Activated CD4-positive, alpha-beta T cell treated with anti-CD3 and anti-CD28 coated beads, Interleukin-2, amount 10 ng/mL, durations not matched to agents 7 days and 5 days (primary cell): ENCODE data around the gene LRRC27. TPM values are rescaled to one million over a fixed set of nuclear protein-coding genes. Genes with fewer than 3 reads are reported as not detected.
"Not testable (repeated sequence)": the region's sequence is repeated elsewhere in the genome, so short reads cannot be mapped to it uniquely, and the experiment has no call there.

Source experiments
- CTCF ChIA-PET: fragments of 350-600 bp; sonication (Branson Sonifier 250); formaldehyde crosslinking; loops from one replicate; lab custom pipeline; 2021; ENCODE audit warnings: antibody characterized with exemption; lab: Charles Lee
- POLR2A ChIA-PET: fragments of 350-600 bp; sonication (Branson Sonifier 250); formaldehyde crosslinking; loops from one replicate; lab custom pipeline; 2021; ENCODE audit warnings: antibody characterized with exemption; lab: Charles Lee
- DNase-seq: peaks from one replicate; pipeline ENCODE4 v3.0.0-alpha.2; 2020
- H3K27ac Mint-ChIP-seq: one replicate; pipeline ENCODE4 v1.8.0; 2021; ENCODE audit warnings: mild to moderate bottlenecking, moderate library complexity, mixed read lengths
- H3K27me3 Mint-ChIP-seq: one replicate; pipeline ENCODE4 v1.8.0; 2021; ENCODE audit warnings: mixed read lengths
- H3K36me3 Mint-ChIP-seq: one replicate; pipeline ENCODE4 v1.8.0; 2021; ENCODE audit warnings: low read depth, mixed read lengths
- H3K4me1 Mint-ChIP-seq: one replicate; pipeline ENCODE4 v1.8.0; 2021; ENCODE audit warnings: mixed read lengths
- H3K4me3 Mint-ChIP-seq: one replicate; pipeline ENCODE4 v1.8.0; 2021; ENCODE audit warnings: mild to moderate bottlenecking, moderate library complexity, mixed read lengths
- H3K9me3 Mint-ChIP-seq: one replicate; pipeline ENCODE4 v1.8.0; 2021; ENCODE audit warnings: mixed read lengths
- total RNA-seq, 2 experiments: library from RNA; stranded (reverse); gene quantifications; one replicate each; pipeline ENCODE4 v1.2.3, GENCODE V29; 2021

Gene LRRC27
- total RNA-seq, 2 experiments from 2014 or later, result 4.4 to 6.1 TPM

DNA sequence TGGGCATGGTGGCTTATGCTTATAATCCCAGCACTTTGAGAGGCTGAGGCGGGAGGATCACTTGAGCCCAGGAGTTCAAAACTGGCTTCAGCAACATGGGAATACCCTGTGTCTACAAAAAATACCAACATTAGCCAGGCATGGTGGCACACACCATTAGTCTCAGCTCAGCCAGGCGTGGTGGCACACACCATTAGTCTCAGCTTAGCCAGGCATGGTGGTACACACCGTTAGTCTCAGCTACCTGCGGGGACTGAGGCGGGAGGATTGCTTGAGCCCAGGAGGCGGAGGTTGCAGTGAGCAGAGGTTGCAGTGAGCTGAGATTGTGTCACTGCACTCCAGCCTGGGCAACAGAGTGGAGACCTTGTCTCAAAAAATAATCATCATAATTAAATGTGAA, 9.0 kb downstream of the LRRC27 start:
- peaks cover 8% of the 10 kb centered on the region for H3K36me3 Mint-ChIP-seq
- POLR2A ChIA-PET, result no interaction called here
- H3K27ac Mint-ChIP-seq, result no peak overlapping the region
- peaks cover 15% of the 10 kb centered on the region for H3K4me1 Mint-ChIP-seq
- no peak for DNase-seq
- H3K4me3 Mint-ChIP-seq, result no peak overlapping the region
- no peaks in the 10 kb centered on the region for H3K27me3 Mint-ChIP-seq
- no peaks in the 10 kb centered on the region for H3K9me3 Mint-ChIP-seq
- CTCF ChIA-PET, result no interaction called here

GRCh38 chr10:132341781-132342180, 9.8 kb downstream of the LRRC27 start:
- H3K36me3 Mint-ChIP-seq, result peaks cover 8% of the 10 kb centered on the region
- DNase-seq, result no peak

DNA sequence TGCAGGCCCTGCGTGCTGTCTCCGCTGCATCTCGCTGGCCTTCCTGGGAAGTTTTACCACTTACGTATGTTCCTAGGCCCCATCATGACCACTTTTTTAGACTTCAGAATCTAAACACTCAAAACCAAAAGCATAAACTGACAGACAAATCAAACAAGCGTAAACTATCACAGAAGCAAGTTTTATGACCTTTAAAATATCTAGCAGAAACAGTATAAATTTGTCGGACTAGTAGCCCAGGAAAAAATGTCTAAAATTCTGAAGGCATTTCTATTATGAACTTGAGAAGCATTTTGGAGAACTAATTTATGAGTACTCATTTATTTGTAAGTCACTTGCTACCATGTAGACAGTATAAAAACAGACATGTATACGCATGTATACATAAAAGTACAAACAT, 10.6 kb downstream of the LRRC27 start:
- peaks cover 2% of the 10 kb centered on the region for H3K4me1 Mint-ChIP-seq
- CTCF ChIA-PET, result no interaction called here
- H3K27ac Mint-ChIP-seq, result no peak overlapping the region
- H3K36me3 Mint-ChIP-seq, result peaks cover 6% of the 10 kb centered on the region
- no peak overlapping the region for H3K4me3 Mint-ChIP-seq
- DNase-seq, result no peak
- POLR2A ChIA-PET, result no interaction called here
- H3K9me3 Mint-ChIP-seq, result no peaks in the 10 kb centered on the region
- H3K27me3 Mint-ChIP-seq, result no peaks in the 10 kb centered on the region

More at GRCh38 chr10:132341781-132342180, 9.8 kb downstream of the LRRC27 start:
- ChIA-PET POLR2A (no interaction called here), CTCF (no interaction called here)
- H3K27ac Mint-ChIP-seq, result no peak overlapping the region
- no peaks in the 10 kb centered on the region for H3K9me3 Mint-ChIP-seq
- H3K4me3 Mint-ChIP-seq, result no peak overlapping the region
- peaks cover 9% of the 10 kb centered on the region for H3K4me1 Mint-ChIP-seq
- no peaks in the 10 kb centered on the region for H3K27me3 Mint-ChIP-seq

GRCh38 chr10:132344386-132344785, 12.4 kb downstream of the LRRC27 start:
- no peak overlapping the region for H3K4me3 Mint-ChIP-seq
- peaks cover 4% of the 10 kb centered on the region for H3K36me3 Mint-ChIP-seq
- ChIA-PET POLR2A (no interaction called here), CTCF (no interaction called here)
- no peaks in the 10 kb centered on the region for H3K4me1 Mint-ChIP-seq
- no peaks in the 10 kb centered on the region for H3K9me3 Mint-ChIP-seq
- DNase-seq, result no peak
- H3K27me3 Mint-ChIP-seq, result no peaks in the 10 kb centered on the region
- H3K27ac Mint-ChIP-seq, result no peak overlapping the region

- H3K4me3 Mint-ChIP-seq, result no peak overlapping the region
- H3K27me3 Mint-ChIP-seq, result no peaks in the 10 kb centered on the region
- H3K36me3 Mint-ChIP-seq, result peaks cover 4% of the 10 kb centered on the region
- no peaks in the 10 kb centered on the region for H3K4me1 Mint-ChIP-seq
- no peaks in the 10 kb centered on the region for H3K9me3 Mint-ChIP-seq
- POLR2A ChIA-PET, result no interaction called here
- H3K27ac Mint-ChIP-seq, result no peak overlapping the region
- CTCF ChIA-PET, result no interaction called here
- no peak for DNase-seq
Observed at GRCh38 chr10:132345345-132345744, 13.4 kb downstream of the LRRC27 start.

- DNase-seq, result no peak
- Mint-ChIP-seq H3K9me3 (no peaks in the 10 kb centered on the region), H3K36me3 (peaks cover 4% of the 10 kb centered on the region), H3K4me3 (no peak overlapping the region), H3K4me1 (no peaks in the 10 kb centered on the region), H3K27ac (no peak overlapping the region), H3K27me3 (no peaks in the 10 kb centered on the region)
- ChIA-PET CTCF (no interaction called here), POLR2A (no interaction called here)
Observed at GRCh38 chr10:132346806-132347205, 14.8 kb downstream of the LRRC27 start.

GRCh38 chr10:132347211-132347930, 15.4 kb downstream of the LRRC27 start:
- Mint-ChIP-seq H3K4me1 (no peaks in the 10 kb centered on the region), H3K9me3 (no peaks in the 10 kb centered on the region), H3K27me3 (no peaks in the 10 kb centered on the region), H3K27ac (no peak overlapping the region), H3K4me3 (no peak overlapping the region), H3K36me3 (peaks cover 2% of the 10 kb centered on the region)
- ChIA-PET POLR2A (no interaction called here), CTCF (interaction anchor here (1.6 kb wide), 1 partner anchor 9 kb away, joined by 3 read pairs; no protein-coding TSS in a partner anchor)
- no peak for DNase-seq

DNA sequence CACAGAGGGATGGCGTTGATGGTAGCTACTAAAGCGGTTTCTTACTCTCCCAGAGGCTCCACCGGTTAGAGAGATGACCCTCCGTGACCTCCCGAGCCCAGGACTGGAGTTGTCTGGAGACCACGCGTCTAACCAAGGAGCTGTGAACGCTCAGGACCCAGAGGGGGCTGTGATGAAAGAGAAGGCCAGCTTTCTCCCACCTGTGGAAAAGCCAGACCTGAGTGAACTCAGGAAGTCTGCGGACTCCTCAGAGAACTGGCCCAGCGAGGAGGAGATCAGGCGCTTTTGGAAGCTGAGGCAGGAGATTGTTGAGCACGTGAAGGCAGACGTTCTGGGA, 15.9 kb downstream of the LRRC27 start:
- no peaks in the 10 kb centered on the region for H3K4me1 Mint-ChIP-seq
- no peaks in the 10 kb centered on the region for H3K27me3 Mint-ChIP-seq
- no peak overlapping the region for H3K27ac Mint-ChIP-seq
- H3K9me3 Mint-ChIP-seq, result no peaks in the 10 kb centered on the region
- no peaks in the 10 kb centered on the region for H3K36me3 Mint-ChIP-seq
- DNase-seq, result no peak
- ChIA-PET CTCF (interaction anchor here (1.6 kb wide), 1 partner anchor 9 kb away, joined by 3 read pairs; no protein-coding TSS in a partner anchor), POLR2A (no interaction called here)
- H3K4me3 Mint-ChIP-seq, result no peak overlapping the region

GRCh38 chr10:132349766-132350165, 17.8 kb downstream of the LRRC27 start:
- Mint-ChIP-seq H3K4me3 (no peak overlapping the region), H3K27me3 (no peaks in the 10 kb centered on the region), H3K27ac (no peak overlapping the region), H3K36me3 (no peaks in the 10 kb centered on the region), H3K9me3 (no peaks in the 10 kb centered on the region), H3K4me1 (peaks cover 2% of the 10 kb centered on the region)
- ChIA-PET POLR2A (no interaction called here), CTCF (no interaction called here)
- no peak for DNase-seq

GRCh38 chr10:132350391-132350790, 18.4 kb downstream of the LRRC27 start:
- Mint-ChIP-seq H3K36me3 (no peaks in the 10 kb centered on the region), H3K27me3 (no peaks in the 10 kb centered on the region), H3K4me3 (no peak overlapping the region)

DNA sequence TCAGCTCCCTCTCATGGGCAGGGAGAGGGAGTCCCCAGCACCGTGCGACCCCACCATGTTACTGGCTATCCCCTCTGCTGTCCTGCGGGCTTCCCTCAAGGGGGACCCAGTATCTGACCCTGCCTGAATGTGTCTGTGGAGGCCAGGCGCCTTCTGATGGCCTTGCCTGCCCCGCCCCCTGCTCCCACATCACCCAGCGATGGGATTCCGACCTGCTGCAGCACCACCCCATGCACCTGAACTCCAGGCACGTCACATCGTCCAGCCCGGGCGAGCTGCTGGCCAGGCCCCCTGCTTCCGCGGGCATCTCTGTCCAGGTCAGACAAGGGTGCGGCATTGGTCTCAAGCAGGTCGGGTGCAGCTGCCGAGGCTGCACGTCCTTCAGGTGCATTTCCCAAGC, 19.0 kb downstream of the LRRC27 start:
- POLR2A ChIA-PET, result no interaction called here
- no peaks in the 10 kb centered on the region for H3K36me3 Mint-ChIP-seq
- peaks cover 2% of the 10 kb centered on the region for H3K4me1 Mint-ChIP-seq
- no peak overlapping the region for H3K27ac Mint-ChIP-seq
- CTCF ChIA-PET, result interaction anchor here (1.1 kb wide), 1 partner anchor 13 kb away, joined by 3 read pairs; no protein-coding TSS in a partner anchor
- no peaks in the 10 kb centered on the region for H3K27me3 Mint-ChIP-seq
- DNase-seq, result no peak
- no peaks in the 10 kb centered on the region for H3K9me3 Mint-ChIP-seq
- H3K4me3 Mint-ChIP-seq, result no peak overlapping the region

More at GRCh38 chr10:132350391-132350790, 18.4 kb downstream of the LRRC27 start:
- Mint-ChIP-seq H3K27ac (no peak overlapping the region), H3K9me3 (no peaks in the 10 kb centered on the region), H3K4me1 (peaks cover 2% of the 10 kb centered on the region)
- POLR2A ChIA-PET, result no interaction called here
- CTCF ChIA-PET, result no interaction called here
- no peak for DNase-seq

- DNase-seq, result no peak
- H3K9me3 Mint-ChIP-seq, result no peaks in the 10 kb centered on the region
Observed at GRCh38 chr10:132351611-132352010, 19.6 kb downstream of the LRRC27 start.

DNA sequence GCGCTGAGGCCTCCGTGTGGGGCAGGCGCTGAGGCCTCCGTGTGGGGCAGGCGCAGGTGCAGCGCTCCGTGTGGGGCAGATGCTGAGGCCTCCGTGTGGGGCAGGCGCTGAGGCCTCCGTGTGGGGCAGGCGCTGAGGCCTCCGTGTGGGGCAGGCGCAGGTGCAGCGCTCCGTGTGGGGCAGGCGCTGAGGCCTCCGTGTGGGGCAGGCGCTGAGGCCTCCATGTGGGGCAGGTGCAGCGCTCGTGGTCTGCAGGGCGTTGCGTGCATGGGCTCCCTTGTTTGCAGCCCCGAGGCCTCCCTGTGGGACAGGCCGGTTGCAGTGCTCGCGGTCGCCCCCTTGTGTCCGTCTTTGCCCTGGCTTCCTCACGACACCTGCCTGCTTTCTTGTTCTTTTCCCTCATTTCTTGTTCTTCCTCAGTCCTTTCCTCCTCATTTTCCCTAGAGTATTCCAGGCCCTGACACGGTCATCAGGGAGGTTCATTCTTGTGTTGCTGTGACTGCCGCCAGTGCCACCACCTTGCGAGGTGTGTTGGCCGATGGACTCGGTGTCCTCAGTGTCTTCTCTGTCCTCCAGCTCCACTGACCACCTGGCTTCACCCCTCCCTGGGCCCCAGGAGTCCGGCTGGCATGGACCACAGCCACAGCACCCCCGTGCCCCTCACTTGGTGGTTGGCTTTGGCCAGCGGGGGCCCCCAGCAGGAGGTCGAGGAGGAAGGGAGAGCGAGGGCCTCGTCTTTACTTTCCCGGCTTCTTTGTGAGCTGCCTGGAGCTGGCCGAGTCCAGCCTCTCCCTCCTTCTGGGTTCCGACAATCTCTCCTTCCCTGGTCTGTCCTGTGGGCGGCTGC, 20.7 kb downstream of the LRRC27 start:
- peak; percentile 79 for DNase-seq
- CTCF ChIA-PET, H3K9me3 Mint-ChIP-seq, H3K4me3 Mint-ChIP-seq, H3K27ac Mint-ChIP-seq, POLR2A ChIA-PET, H3K27me3 Mint-ChIP-seq, H3K36me3 Mint-ChIP-seq, H3K4me1 Mint-ChIP-seq: not testable (repeated sequence)

More at GRCh38 chr10:132351611-132352010, 19.6 kb downstream of the LRRC27 start:
- Mint-ChIP-seq H3K27me3 (no peaks in the 10 kb centered on the region), H3K27ac (no peak overlapping the region), H3K36me3 (no peaks in the 10 kb centered on the region), H3K4me1 (peaks cover 2% of the 10 kb centered on the region), H3K4me3 (no peak overlapping the region)
- ChIA-PET POLR2A (no interaction called here), CTCF (interaction anchor here (1.1 kb wide), 1 partner anchor 13 kb away, joined by 3 read pairs; no protein-coding TSS in a partner anchor)
